HUES48 (cell line): ENCODE results near the gene GRIK4.

ENCODE experiments used
- H3K27ac ChIP-seq: one replicate; pipeline ENCODE4 v1.7.0; 2013; ENCODE audit warnings: low read depth, low read length, inconsistent platforms
- H3K27me3 ChIP-seq: 2 replicates; pipeline ENCODE4 v1.6.1; 2013; ENCODE audit warnings: mild to moderate bottlenecking, low read length; ENCODE audit not compliant: control insufficient read depth, insufficient read depth
- H3K36me3 ChIP-seq: 2 replicates; pipeline ENCODE4 v1.6.1; 2013; ENCODE audit warnings: low read length; ENCODE audit not compliant: control insufficient read depth, insufficient read depth
- H3K4me1 ChIP-seq: 2 replicates; pipeline ENCODE4 v1.6.1; 2013; ENCODE audit warnings: mild to moderate bottlenecking, low read length; ENCODE audit not compliant: control insufficient read depth, insufficient read depth
- H3K4me3 ChIP-seq: 2 replicates; pipeline ENCODE4 v1.5.1; 2013; ENCODE audit warnings: mild to moderate bottlenecking, low read depth, low read length
- H3K9ac ChIP-seq: 2 replicates; pipeline ENCODE4 v1.6.1; 2013; ENCODE audit warnings: mild to moderate bottlenecking, low read depth, low read length, moderate library complexity
- H3K9me3 ChIP-seq: 2 replicates; pipeline ENCODE4 v1.6.1; 2013; ENCODE audit warnings: low read length; ENCODE audit not compliant: control insufficient read depth, insufficient read depth

GRIK4 gene

DNA sequence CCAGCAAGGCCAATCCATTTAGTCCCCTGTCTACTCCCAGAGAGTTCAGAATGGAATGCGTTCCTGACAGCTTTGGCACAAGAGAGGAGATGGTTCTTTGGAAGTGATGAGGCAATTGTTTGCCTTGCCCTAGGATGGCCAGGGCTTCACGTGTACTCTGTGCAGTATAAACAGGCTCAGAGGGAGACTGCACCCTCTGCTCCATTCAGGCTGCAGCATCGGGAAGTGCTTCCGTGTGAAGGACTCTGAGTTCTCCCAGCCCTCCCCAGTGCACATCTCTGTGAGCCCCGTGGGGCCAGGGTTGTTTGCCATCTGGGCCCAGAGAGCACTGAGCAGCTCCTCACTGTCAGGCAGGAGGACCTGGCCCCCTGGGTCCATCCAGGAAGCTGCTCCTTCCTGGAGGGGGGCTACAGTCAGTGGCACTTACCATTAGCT is 297.1 kb downstream of the GRIK4 start:
- Histone ChIP-seq H3K4me1 (peaks cover 11% of the 10 kb centered on the region), H3K9me3 (no peaks in the 10 kb centered on the region), H3K27me3 (no peaks in the 10 kb centered on the region), H3K36me3 (no peaks in the 10 kb centered on the region), H3K9ac (no peak overlapping the region), H3K4me3 (no peak overlapping the region), H3K27ac (no peak overlapping the region)

DNA sequence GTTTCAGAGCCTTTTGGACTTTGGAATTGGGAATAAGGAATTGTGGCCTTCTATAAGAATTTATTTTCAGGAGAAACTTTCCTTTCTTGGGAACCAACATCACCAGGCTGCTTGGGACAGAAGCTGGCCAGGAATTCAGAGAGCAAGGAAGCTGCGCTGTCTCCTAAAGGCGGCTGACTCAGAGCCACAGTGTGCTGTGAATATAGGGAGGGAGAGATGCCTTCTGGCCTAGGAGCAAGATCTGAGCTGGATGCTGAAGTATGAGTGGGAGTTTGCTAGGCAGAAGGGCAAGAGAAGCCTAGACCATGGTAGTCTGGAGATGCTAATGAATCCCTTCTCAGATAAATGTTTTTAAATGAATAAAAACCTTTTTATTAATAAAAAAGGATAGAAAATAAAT is 298.7 kb downstream of the GRIK4 start:
- Histone ChIP-seq H3K27me3 (no peaks in the 10 kb centered on the region), H3K9ac (no peak overlapping the region), H3K4me3 (no peak overlapping the region), H3K4me1 (peaks cover 11% of the 10 kb centered on the region), H3K9me3 (no peaks in the 10 kb centered on the region), H3K36me3 (no peaks in the 10 kb centered on the region), H3K27ac (no peak overlapping the region)

DNA sequence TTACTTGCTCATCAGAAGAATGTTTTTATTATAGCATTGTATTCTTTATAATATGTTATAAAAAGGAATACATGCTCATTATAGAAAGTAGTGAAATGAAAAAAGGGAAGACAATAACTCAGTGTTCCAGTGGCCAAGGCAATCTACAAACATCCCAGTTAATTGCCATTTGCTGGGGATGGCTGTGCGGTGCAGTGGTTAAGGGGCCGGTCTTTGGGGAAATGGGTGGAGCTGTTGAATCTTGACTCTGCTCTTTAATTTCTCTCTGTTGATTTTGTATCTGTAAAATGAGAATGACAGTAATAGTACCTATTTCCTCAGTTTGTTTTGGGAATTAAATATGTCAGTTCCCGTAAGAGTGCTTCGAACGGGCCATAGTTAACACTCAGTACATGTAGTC is 299.7 kb downstream of the GRIK4 start:
- Histone ChIP-seq H3K9me3 (no peaks in the 10 kb centered on the region), H3K9ac (no peak overlapping the region), H3K36me3 (no peaks in the 10 kb centered on the region), H3K27me3 (no peaks in the 10 kb centered on the region), H3K4me1 (peaks cover 11% of the 10 kb centered on the region), H3K27ac (no peak overlapping the region), H3K4me3 (no peak overlapping the region)

DNA sequence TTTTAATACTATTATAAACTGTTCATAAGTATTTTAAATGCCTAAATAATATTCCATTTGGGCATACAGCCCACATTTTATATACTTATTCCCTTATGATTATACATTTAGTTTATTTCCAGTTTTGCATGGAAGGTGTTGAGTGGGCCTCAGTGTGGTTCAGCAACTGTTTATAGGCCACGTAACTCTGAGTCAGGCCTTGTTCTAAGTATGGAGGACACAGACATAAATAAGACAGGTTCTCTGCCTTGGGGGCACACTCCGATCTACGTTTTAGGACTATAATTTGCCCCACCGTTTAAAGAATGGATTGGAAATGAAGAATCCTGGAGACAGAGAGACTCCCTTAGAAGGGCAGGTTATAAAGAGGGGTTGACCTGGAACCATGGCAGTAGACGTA is 300.2 kb downstream of the GRIK4 start:
- H3K9ac ChIP-seq: no peak overlapping the region
- H3K36me3 ChIP-seq: no peaks in the 10 kb centered on the region
- H3K4me1 ChIP-seq: peaks cover 11% of the 10 kb centered on the region
- no peak overlapping the region for H3K27ac ChIP-seq
- H3K27me3 ChIP-seq: no peaks in the 10 kb centered on the region
- no peak overlapping the region for H3K4me3 ChIP-seq
- H3K9me3 ChIP-seq: no peaks in the 10 kb centered on the region

DNA sequence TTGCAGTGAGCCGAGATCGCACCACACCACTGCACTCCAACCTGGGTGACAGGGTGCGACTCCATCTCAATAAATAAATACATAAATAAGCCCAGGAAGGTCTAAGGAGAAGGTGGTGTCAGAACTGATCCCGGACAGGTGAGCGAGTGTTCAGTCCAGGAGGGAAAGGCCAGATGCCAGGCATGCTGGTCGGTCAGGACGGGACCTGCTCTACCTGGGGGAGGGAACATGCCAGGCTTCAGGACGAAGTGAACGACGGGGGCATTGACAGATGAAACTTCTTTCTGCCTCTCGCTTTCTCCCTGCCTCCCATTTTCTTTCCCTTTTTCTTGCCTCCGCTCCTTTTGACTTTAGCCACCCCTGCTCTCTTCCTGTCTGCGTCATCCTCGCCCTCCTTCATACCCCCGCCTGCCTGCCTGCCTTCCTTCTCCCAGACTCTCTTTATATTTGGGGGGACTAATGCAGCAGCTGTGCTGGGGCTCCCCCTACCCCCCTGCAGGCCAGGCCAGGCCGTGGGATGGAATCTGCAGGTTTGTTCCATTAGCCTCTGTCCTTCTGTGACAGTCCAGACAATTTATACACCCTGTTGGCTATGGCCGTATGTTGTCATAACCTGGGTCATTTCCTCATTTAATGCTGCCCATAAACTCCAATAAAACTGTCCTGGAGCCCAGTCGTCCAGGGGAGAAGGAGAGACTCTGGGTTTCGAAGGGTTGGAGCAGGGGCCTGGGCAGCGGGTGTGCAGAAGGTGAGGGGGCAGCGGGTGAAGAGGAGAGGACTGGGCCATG is 303.2 kb downstream of the GRIK4 start:
- Histone ChIP-seq H3K27me3 (no peaks in the 10 kb centered on the region), H3K27ac (no peak overlapping the region), H3K9me3 (no peaks in the 10 kb centered on the region), H3K4me1 (no peaks in the 10 kb centered on the region), H3K36me3 (no peaks in the 10 kb centered on the region), H3K4me3 (no peak overlapping the region), H3K9ac (no peak overlapping the region)

DNA sequence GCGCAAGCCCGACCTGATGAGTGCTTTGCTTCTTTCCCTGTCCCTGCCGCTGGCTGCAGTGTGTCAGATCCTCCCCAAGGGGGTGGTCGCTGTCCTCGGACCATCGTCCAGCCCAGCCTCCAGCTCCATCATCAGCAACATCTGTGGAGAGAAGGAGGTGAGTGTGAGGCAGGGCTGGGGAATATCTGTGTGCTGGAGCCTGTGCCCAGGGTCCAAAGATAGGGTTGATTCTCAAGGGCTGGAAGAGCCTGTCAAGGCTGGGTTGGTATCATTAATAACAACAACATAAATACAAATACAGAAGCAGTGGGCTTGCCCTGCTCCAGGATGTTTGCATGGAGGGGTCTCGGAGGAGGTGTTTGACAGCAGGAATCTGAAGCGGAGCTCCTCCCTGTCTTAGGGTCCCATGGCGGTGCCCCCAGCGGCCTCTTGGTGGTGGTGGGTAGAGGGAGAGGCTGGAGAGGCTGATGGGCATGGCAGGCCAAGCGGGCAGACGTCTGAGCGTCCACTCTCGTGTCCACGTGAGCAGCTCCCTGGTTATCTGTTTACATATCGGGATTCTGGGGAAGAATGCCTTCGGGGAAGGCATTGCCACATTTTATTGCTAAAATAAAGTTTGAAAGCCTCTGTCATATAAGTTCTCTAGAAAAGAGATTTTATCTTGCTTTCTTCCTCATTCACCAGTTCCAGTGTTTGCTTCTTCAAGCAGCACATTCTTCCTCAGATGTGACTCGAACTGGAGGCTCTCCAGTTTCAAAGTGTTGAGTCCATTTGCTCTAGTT is 304.0 kb downstream of the GRIK4 start:
- Histone ChIP-seq H3K27ac (no peak overlapping the region), H3K9ac (no peak overlapping the region)

DNA sequence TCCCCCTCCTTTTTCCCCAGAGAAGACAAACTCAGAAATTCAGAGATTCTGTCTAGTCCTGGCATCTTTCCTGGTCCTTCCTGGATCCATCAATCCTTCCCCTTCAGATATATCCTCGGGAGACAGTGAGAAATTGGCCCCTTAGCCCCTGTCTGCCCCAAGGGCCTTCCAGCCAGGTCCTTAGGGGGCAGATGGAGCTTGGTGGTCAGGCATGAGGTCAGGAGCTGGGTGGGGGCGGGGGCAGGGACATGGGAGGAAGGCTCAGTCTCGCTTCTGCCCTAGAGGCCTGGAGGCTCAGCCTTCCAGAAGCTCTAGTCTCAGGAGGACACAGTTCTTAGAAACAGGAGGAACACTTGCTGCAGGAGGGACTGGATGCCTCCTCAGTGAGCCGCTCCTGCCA is 304.6 kb downstream of the GRIK4 start:
- H3K4me3 ChIP-seq: no peak overlapping the region
- no peaks in the 10 kb centered on the region for H3K36me3 ChIP-seq
- H3K9ac ChIP-seq: no peak overlapping the region
- no peaks in the 10 kb centered on the region for H3K4me1 ChIP-seq
- H3K27ac ChIP-seq: no peak overlapping the region
- no peaks in the 10 kb centered on the region for H3K27me3 ChIP-seq
- H3K9me3 ChIP-seq: no peaks in the 10 kb centered on the region

More for the DNA sequence above, 304.0 kb downstream of the GRIK4 start:
- Histone ChIP-seq H3K4me3 (no peak overlapping the region), H3K4me1 (no peaks in the 10 kb centered on the region), H3K9me3 (no peaks in the 10 kb centered on the region), H3K36me3 (no peaks in the 10 kb centered on the region), H3K27me3 (no peaks in the 10 kb centered on the region)

DNA sequence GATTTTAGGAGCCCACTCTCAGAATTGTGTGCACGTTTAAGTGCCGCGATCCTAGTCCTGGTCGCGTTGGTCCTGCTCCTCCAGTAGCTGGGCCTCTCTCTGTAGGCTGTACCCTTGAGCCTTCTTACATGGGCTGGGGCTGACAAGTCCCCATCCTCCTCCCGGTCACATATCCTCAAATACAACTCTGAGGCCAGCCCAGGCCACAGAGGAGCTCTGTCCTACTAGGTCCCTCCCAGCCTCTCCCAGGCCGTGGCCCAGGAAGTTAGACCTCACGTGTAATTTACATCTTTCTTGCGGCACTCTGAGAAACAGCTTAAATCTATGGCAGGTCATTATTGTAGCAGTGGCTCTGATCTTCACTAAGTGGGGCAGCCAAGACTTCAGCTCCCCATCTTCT is 305.2 kb downstream of the GRIK4 start:
- H3K27me3 ChIP-seq: no peaks in the 10 kb centered on the region
- H3K4me1 ChIP-seq: no peaks in the 10 kb centered on the region
- no peak overlapping the region for H3K4me3 ChIP-seq

DNA sequence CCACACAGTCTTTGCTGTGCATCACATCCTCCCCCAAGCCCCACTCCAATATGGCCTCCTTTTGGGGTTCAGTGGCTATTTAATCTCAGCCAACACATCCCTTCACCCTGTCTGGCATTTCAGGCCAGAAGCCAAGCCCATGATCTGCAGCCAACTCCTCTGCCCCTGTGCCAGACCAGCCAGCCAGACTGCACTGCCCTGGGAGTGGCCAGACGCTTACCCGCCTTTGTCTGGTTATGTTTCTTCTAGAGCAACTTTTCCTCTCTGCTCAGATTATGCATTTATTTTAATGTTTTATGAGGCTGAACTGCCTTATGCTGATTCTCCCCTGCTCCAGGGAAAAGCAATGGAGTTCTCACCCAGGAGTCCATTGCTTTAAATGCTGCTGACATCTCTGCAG is 305.6 kb downstream of the GRIK4 start:
- Histone ChIP-seq H3K4me1 (no peaks in the 10 kb centered on the region), H3K27me3 (no peaks in the 10 kb centered on the region), H3K4me3 (no peak overlapping the region), H3K9ac (no peak overlapping the region), H3K9me3 (no peaks in the 10 kb centered on the region), H3K27ac (no peak overlapping the region), H3K36me3 (no peaks in the 10 kb centered on the region)

More for the DNA sequence above, 305.2 kb downstream of the GRIK4 start:
- H3K36me3 ChIP-seq: no peaks in the 10 kb centered on the region
- no peak overlapping the region for H3K27ac ChIP-seq
- H3K9me3 ChIP-seq: no peaks in the 10 kb centered on the region
- no peak overlapping the region for H3K9ac ChIP-seq

DNA sequence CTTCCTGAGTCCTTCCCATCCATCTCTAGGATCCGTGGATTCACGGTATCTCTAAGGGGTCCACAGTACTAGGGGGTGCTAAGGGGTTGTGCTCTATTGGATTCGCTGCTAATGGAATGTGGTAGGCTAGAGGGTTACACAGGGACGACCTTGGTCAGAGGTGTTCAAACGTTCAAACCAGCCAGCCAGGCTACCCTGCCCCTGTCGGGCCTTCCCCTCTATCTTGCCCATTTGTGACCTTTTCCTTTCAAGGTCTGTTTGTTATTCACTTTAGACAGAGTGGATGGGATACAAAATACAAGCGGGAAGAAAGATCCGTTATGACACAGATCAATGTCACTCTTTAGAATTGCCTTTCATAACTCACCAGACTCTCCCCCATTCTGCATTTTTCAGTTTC is 306.5 kb downstream of the GRIK4 start:
- Histone ChIP-seq H3K27me3 (no peaks in the 10 kb centered on the region), H3K27ac (no peak overlapping the region)

DNA sequence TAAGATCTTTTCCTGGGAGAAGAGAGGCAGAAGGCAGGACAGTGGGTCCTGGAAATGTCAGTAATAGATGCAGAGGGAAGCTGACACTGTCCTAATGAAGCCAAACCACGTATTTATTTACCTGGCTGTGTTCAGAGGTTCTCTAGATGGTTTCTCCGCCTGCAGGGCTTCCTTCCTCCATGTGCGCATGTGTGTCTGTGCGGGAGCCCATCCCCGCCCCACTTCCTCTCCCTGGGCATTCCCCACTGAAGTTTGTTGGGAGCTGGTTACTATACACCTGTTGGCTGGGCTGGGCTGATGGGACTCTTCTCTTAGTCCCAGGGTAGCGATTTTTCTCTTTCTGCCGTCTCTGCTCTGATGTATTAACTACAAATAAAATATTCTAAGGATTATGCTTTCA is 307.5 kb downstream of the GRIK4 start:
- H3K4me3 ChIP-seq: no peak overlapping the region
- H3K27ac ChIP-seq: no peak overlapping the region
- H3K36me3 ChIP-seq: no peaks in the 10 kb centered on the region
- no peaks in the 10 kb centered on the region for H3K4me1 ChIP-seq
- H3K27me3 ChIP-seq: no peaks in the 10 kb centered on the region
- H3K9me3 ChIP-seq: no peaks in the 10 kb centered on the region
- H3K9ac ChIP-seq: no peak overlapping the region

More for the DNA sequence above, 306.5 kb downstream of the GRIK4 start:
- no peak overlapping the region for H3K4me3 ChIP-seq
- H3K9ac ChIP-seq: no peak overlapping the region
- no peaks in the 10 kb centered on the region for H3K36me3 ChIP-seq
- H3K9me3 ChIP-seq: no peaks in the 10 kb centered on the region
- no peaks in the 10 kb centered on the region for H3K4me1 ChIP-seq
